NOMO-1 treated with DMSO at 0.1 percent for 48 hours (cell line): Measurements from ENCODE around the gene PRKACA.
A peak's percentile ranks its signal among the peaks of the same experiment; 100 is the strongest.

Experiments
- DNase-seq: peaks from one replicate; lab custom pipeline; 2025; ENCODE audit not compliant: unreplicated experiment; lab: John Stamatoyannopoulos, UW

The PRKACA gene

DNA sequence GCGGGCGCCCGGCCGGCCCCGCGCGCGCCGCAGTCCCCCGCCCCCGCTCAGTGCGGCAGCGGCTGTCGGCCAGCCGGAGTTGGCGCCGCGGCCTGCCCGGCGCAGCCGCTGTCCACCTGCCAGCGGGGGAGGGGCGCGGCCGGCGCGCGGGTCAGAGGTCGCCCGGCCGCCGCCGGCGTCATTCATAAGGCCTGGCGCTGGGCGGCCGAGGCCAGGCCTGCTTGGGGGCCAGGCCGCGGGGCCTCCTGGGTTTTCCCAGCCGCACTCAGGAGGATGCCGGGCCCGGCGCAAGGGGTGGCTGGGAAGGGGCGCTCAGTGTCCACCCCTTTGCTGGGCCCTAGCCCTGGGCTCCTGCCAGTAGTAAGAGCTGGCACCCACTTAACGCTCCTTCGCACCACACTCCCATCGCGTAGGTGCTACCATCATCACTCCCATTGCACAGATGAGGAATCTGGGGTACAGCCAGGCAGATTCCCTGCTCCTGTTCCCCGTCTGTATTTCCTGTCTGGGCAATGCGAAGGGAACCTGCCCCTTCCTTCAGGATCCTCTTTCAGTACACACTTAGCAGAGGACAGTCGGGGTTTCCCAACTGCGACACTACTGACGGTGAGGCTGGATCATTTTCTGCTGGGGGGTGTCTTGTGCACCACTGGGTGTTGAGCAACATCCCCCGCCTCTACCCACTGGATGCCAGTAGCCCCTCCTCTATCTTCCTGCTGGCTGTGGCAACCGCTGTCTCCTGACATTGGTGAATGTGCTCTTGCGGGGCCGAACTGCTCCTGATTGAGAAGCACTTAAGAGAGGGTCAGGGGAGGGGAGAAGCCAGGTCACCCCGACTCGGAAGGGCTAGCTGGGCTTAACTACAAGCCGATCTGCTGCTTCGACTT is 846 bp upstream of the PRKACA start:
- peak; percentile 93 for DNase-seq

DNA sequence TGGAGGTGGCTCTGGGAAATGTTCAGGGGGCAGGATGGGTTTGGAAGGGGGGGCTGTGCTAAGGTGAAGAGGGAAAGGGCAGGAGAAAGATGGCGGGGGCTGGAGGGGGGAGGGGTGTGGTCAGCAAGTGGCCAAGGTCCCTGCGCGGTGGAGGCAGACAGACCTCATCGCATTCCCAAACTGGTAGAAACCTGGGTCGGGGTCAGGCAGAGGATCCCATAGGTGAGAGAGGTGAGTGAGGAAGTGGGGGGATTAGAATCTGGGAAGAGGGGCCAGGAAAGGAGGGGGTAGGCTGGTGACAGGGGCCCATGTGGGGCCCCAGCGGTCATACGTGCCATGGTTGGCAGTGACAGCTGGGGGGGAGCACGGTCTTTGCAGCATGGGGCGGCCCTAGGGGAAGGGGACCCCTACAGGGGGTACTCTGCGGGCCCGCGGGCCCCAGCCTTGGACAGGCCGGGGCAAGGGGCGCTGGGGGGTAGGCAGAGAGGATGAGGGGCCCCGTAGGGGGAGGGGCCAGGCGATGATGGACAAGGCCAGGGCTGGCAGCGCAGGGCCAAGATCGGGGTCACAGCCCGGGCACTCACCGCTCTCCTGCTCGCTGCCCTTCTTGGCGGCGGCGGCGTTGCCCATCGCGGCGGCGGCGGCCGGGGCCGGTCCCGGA is 514 bp downstream of the PRKACA start:
- DNase-seq: no peak

DNA sequence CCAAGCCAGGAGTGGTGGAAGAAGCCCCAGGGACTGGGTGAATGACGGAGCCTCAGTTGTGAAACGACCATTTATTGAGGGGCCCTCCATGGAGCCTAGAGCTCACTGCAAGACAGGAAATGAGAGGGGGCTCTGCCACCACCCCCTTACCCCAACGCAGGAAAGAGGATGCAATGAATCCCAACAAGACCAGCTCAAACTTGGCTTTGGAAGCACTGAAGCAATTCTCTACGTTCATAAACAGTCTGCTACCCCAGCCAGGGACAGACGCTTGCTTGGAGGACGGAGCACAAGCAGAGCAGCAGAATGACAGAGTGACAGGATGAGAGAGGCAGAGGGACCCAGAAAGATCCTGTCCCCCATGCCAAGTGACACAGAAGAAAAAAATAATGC is 1.0 kb downstream of the PRKACA start:
- no peak for DNase-seq

DNA sequence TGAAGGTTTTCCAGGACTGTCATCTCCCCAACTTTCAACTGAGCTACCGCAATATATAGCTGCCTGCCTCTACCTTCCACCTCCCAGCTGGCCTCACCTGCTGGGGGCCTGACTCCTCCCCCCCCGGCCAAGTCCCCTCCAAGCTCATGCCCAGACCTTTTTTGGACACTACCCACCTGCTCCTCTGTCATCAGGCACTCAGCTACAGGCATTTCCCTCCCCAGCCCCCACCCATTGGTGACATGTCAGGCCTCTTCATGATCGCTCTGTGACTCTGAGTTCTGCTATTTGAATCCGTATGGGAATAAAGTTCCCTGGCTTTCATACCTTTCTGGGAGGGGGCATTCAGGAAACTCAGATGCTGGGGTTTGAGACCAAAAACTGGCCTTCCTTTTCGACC is 1.8 kb downstream of the PRKACA start:
- no peak for DNase-seq

DNA sequence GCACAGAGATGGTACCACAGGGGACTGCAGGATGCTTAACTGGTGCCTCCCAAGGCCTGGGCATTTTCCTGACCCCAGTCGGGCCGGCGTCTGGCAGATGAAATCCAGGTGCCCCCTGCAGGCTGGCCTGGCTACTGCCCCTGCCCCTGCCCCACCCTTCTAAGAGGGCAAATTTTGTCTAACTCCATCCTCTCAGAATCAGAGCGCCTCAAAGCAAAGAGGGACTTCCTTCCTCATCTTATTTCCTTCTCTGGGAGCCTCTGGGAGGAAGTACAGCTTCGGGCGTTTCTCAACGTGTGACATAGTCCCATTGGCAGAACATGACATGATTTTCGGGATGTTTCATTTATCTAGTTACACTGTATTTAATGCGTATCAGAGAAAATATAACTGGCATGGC is 2.7 kb downstream of the PRKACA start:
- peak; percentile 85 for DNase-seq

DNA sequence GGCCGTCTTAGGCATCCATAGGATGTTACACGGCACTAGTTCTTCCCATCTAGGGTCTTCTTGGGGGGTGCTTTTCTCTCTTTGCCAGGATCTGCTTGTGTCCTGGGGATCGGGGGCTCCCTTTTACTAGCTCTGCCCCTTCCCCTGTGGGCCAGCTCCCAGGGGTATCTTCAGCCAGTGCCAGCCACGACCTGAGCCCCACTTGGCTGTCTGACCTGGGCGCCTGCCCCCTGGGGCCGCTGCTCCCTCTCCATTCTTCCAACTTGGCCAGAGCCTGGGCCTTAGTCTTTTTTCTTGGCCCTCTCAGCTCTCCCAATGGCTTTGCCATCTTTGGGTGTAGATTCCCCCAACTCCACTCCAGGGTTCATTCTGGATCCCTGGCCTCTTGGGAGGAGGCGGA is 3.1 kb downstream of the PRKACA start:
- DNase-seq: no peak

DNA sequence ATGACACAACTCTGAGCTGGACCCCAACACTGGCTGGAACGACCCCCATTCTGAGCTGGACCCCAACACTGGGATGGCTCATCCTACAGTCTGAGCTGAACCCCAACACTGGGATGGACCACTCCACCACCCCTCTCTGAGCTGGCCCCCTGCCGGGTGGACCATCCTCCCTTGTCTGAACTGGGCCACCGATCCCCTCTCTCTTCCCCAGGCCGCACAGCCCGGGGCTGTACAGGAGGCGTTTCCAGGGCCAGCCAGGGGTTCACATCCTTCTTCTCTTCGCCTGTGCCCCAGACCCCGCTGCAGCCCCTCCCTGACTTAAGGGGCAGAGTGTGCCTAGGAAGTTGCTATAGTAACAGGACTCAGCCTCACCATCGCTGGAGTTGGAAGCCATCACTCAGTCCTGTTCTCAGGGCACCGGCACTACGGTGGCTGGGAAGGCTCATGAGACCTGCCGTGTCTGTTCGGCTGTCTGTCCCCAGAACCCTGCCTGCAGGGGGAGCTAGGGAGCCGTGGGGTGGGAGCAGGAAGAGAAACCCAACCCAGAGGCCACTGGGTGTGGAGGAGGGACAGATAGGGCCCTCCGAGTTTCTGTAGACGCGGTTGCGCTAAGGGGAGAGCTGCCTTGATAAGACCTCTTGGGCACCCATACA is 3.7 kb downstream of the PRKACA start:
- no peak for DNase-seq

DNA sequence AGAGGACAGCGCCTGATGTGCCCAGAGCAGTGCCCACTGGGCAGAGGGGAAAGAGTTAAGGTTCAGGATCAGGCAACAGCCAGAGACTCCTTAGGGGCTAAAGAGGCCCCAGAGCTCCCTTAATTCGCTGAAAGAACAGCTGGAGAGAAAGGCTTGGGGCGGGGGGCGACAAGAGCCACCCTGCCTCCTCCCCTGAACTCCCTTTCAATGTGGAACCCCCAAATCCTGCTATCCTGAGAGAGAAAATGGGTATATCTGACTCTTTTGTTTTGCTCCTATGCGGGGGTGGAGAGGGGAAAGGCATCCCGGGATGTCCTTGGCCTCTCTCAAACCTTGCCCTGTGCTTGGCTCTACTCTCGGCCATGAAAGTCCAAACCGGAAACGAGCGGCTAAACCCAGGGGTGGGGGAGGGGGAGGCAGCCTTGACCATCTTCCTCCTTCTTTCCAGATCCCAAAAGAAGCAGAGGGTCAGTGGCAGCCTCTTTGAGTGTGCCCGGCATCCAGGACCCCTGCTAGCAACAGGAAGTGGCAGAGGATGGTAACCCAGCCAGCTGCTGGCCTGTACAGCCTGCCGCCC is 4.7 kb downstream of the PRKACA start:
- DNase-seq: no peak

DNA sequence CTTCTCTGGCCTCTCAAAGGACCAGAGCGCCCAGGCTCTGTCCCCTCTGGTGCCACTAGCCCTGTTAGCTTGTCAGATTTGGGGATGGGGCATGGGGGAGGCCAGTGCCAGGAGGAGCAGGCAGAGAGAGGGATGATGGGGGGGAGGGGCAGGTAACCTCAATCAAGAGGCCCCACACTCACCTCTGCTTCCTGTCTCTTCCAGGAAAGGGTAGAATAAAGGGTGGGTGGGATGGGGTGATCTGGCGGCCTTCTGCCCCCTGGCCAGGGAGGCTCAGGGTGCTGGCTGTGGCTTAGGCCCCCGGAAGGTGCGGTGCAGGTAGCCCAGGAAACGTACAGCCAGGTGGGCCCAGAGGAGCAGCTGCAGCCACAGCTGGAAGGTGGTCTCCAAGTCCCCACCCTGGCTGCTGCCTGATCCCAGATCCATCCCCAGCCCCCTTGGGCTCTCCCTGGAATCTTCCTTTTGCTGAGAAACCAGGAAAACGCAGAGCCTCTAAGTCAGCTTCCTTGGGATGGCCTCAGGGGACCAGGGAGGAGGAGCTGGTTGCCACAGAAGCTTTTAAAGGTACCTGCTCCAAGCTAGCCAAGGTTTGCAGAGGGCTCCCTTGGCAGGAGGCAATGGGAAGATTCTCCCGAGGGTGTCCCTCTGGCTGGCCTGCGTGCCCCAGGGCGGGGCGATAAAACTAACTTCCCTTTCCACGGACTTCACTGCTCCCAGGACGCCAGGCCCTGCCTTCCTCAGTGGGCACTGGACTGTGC is 5.3 kb downstream of the PRKACA start:
- DNase-seq: no peak

DNA sequence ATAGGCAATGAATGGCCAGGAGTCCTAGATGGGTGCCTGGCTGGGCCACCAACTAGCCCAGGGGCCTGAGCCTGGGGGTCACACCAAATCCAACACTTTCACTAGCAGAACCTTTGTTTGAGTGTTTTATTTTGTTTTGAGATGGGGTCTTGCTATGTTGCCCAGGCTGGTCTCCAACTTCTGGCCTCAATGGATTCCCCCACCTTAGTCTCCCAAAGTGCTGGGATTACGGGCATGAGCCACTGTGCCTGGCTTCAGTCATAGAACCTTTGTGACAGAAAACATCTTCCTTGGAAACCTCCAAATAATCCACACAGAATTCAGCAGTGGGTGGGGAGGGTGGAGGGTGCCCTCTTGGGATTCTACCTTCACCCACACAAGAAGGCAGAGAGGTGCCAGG is 6.1 kb downstream of the PRKACA start:
- no peak for DNase-seq

DNA sequence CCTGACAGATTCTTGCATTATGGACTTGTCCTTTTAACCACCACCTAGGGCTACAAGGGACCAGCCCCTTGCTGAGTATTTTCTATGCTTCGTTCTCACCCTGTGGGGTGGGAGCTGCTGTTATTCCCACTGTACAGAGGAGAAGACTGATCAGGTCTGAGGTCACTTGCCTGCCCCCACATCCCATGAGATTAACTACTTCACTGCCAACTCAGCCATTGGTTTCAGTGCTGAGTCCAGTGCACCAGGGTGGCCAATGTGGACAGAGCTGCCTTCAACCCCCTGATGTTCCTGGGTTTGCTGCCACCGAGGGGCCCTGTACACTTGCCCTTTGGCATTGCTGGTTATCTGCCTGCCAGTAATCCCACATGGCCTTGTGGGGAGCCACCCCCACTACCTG is 6.9 kb downstream of the PRKACA start:
- DNase-seq: no peak

DNA sequence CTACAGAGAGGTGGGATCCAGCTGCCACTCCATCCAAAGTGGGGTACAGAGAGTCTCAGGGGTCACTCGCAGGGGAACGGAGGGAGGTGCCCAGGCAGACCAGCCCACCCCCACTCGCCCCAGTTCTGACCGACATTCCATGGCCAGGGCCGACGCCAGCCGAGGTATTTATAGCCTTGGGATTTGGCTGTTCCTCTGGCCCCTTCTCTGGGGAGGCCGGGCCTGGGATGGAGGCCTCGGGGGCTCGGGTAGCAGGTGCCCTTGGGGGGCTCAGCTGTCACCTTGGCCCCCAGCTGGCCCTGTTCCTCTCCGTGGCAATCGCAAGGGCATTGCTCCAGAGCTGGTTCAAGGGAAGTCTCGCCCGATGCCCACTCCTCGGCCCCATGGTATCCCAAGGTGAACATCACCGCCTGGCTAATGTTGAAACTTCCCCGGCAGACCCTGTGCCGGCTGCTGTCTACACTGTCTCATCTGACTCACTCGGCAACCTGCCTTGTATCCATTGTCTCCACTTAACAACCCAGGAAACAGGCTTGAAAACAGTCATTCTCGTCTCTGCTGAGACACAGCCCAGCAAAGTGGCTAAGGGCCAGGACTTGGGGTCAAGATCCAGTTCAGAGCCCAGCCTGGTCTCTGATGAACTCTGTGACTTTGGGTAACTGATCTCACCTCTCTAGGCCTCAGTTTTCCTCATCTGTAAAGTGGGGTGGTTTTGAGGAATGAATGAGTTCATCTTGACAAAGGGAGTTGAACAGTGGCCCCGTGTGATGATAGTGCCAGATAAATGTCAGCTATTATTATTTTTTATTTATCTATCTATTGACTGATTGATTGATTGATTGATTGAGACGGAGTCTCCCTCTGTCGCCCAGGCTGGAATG is 9.7 kb downstream of the PRKACA start:
- no peak for DNase-seq

DNA sequence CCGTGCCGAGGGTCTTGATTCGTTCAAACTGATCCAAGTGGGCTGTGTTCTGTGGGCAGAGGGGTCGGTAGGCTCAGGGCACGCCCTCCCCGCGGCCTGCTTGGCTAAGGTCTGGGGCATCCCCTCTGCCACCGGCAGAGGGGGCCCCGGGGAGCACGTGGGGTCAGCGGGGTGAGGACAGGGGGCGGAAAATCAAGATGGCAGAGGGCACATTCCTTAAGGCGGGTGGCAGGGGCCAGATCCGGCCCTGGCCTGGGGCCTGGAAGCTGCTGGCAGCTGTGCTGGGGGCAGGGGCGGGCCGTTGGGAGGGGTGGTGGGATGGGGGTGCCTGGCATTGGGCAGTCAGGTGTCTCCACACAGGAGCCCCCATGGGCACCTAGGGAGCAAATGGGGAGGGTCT is 10.7 kb downstream of the PRKACA start:
- no peak for DNase-seq

DNA sequence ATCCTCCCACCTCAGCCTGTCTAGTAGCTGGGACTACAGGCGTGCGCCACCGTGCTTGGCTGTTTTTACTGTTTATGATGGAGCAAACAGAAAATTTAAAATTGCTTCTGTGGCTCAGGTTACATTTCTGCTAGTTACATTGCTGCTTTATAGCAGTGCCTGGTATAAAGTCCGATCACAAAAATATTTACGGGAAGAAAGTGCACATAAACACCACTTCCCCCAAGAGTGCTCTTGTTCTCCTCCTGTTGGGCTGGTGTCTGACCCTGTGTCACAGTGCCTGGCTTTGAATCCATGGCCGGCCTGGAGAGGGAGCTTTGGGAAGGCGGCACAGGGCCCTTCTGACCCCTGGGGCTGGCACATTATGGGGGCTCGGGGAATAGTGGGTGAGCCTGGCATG is 11.9 kb downstream of the PRKACA start:
- no peak for DNase-seq

DNA sequence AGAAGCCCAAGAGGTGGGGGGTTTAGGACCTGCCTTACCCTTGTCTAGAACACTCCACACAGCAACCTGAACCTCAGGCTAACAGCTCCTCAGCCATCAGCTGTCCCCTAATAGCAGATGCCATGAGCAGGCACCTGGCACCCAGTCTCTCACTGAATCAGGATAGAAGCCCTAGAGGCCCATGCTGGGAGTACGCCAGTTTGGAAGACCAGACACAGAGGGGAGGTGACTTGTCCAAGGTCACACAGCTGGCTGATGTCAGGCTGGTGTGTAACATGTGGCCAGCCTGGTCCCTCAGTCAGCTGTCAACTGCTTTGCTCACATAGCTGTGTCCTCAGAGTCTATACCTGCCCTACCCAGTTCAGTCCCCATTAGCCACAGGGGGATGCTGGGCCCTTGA is 14.3 kb downstream of the PRKACA start:
- DNase-seq: no peak

DNA sequence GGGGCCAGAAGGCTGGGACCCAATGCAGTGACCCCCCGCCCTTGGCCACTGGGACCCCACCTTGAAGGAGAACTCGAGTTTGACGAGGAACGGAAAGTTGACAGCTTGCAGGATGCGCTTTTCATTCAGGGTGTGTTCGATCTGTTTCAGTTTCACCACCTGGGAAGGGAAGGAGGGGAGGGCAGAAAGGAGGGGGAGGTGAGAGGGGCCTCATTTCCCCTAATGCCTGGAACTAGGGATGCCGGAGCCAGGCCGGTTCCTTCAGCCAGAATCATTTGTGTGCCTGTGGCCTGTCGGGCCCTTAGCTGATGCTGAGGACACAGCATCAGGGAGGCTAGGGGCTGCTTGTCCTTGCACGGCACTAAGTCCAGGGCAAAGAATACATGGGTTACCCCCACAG is 14.8 kb downstream of the PRKACA start:
- DNase-seq: no peak

DNA sequence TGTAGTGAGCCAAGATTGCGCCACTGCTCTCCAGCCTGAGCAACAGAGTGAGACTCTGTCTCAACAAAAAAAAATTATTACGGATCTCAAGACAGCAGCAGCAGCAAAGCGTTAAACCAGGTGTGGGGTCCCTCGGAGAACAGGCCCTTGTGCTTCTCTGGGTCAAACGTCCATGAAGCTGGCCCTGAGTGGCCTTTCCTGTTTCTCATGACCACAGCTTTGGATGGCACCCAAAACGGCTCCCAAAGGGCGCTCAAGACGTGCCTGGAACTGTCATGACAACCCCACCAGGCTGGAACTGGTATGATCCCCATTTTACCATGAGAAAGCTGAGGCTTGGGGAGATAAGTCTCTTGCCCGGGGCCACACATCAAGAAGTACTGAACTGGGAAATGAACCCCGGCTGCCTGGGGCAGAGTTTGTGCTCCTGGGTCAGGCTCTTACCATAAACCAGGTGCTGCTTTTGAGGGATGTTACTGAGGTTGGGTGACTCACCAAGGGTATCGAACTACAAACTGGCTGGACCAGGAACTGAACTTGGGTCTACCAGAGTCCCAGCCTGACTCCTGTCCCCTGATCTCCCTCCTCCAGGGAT is 15.4 kb downstream of the PRKACA start:
- no peak for DNase-seq

DNA sequence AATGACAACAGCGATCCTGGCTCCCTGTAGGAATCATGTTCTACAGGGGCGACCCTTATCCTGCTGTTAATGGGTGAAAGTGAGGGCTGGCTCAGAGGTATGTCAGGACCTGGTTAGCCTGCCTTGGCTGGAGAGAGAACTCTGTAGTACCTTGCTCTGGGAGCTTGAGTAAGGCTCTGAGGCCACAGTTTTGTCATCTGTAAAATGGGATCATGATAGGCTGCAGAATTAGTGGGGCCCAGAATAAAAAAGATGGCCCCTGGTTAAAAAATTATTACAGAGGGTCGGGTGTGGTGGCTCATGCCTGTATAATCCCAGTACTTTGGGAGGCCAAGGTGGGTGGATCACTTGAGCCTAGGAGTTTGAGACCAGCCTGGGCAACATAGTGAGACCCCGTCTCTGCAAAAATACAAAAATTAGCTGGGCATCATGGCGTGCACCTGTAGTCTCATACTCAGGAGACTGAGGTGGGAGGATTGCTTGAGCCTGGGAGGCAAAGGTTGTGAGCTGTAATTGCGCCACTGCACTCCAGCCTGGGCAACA is 16.5 kb downstream of the PRKACA start:
- no peak for DNase-seq

DNA sequence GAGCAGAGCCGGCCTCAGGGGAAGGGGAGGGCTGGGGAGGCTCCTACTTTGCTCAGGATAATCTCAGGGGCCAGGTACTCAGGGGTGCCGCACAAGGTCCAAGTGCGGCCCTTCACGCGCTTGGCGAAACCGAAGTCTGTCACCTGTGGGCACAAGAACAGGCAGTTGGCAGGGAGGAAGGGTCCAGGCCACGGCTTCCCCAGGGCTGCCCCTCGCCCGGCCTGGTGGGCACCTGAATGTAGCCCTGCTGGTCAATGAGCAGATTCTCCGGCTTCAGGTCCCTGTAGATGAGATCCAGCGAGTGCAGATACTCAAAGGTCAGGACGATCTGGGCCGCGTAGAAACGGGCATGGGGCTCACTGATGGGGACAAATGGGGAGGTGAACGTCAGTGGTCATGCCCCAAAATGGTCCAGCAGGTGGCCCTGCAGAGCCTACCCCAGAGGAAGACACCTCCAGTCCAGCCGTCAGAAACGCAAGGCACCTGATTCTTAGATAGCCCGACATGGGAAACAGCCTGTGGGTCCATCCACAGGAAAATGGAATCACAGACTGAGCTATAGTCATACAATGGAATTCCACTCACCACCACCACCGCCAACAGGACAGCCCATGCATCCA is 19.9 kb downstream of the PRKACA start:
- DNase-seq: no peak
